ENCODE results near the gene MAP3K5.

MAP3K5 gene

GRCh38 chr6:136792410-136793262 lies at the start of gene MAP3K5:
Gene MAP3K5, minus strand, starts transcription at chr6:136792477. Its CDS starts 320 bp downstream, at chr6:136792157.
- ATAC-seq = peak; percentile 93
- TF ChIP-seq TCF4 (CRISPR knock-in tag; IDR thresholded peaks at IDR 0.05; ENCODE audit: borderline replicate concordance) (no peak), POU6F1 (CRISPR knock-in tag; IDR thresholded peaks at IDR 0.05; ENCODE audit: borderline replicate concordance, low read depth) (no peak), TSHZ2 (CRISPR knock-in tag; IDR thresholded peaks at IDR 0.05) (peak; percentile 59; the same call in 1 of the 2 replicates), GLIS3 (CRISPR knock-in tag; IDR thresholded peaks at IDR 0.05) (0 out of 2 replicates have a peak, but pooled peaks have one; percentile 16), ZFP30 (CRISPR knock-in tag; IDR thresholded peaks at IDR 0.05) (no peak), CREB5 (CRISPR knock-in tag; IDR thresholded peaks at IDR 0.05; ENCODE audit: low read depth) (no peak)

- TF ChIP-seq ESRRG (CRISPR knock-in tag; IDR thresholded peaks at IDR 0.05) (no peak), CREB5 (CRISPR knock-in tag; IDR thresholded peaks at IDR 0.05; ENCODE audit: low read depth) (no peak), POU6F1 (CRISPR knock-in tag; IDR thresholded peaks at IDR 0.05; ENCODE audit: borderline replicate concordance, low read depth) (no peak), SNAI2 (CRISPR knock-in tag; IDR thresholded peaks at IDR 0.05) (no peak), CSDC2 (CRISPR knock-in tag; IDR thresholded peaks at IDR 0.05) (no peak), ZNF565 (CRISPR knock-in tag; conservative IDR thresholded peaks at IDR 0.05; ENCODE audit: low read depth) (no peak), ZC3H10 (CRISPR knock-in tag; IDR thresholded peaks at IDR 0.05) (no peak), ISL1 (CRISPR knock-in tag; IDR thresholded peaks at IDR 0.05) (no peak), PPARA (CRISPR knock-in tag; IDR thresholded peaks at IDR 0.05; ENCODE audit: borderline replicate concordance) (no peak), ZNF8 (CRISPR knock-in tag; IDR thresholded peaks at IDR 0.05) (no peak), BACH2 (CRISPR knock-in tag; IDR thresholded peaks at IDR 0.05; ENCODE audit: borderline replicate concordance) (no peak), ZFP30 (CRISPR knock-in tag; IDR thresholded peaks at IDR 0.05) (no peak), GLIS3 (CRISPR knock-in tag; IDR thresholded peaks at IDR 0.05) (no peak), TSHZ2 (CRISPR knock-in tag; IDR thresholded peaks at IDR 0.05) (no peak)
These were observed 48.2 kb upstream of the MAP3K5 start for GRCh38 chr6:136840276-136841001.

More at GRCh38 chr6:136840276-136841001, 48.2 kb upstream of the MAP3K5 start:
- peak; percentile 39; the same call in 1 of the 3 replicates for ATAC-seq
